ENCODE data around the gene OR5J2.

Gene OR5J2

DNA sequence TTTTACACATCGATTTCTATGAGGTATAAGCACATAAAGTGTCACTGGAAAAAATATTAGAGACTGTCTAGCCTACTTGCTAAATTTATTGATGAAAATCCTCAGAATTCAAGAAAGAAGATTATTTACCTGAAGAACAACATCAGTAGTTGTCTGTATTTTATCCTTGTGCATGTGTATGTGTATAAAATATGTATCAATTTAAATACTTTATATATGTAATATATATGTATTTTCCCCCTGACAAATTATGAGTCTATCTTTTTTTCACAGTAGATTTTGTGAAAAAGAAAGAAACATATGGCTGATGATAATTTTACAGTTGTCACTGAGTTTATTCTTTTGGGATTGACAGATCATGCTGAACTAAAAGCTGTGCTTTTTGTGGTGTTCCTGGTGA lies at the start of gene OR5J2:
Gene OR5J2, plus strand, starts transcription at position 301 of the 400 bp plus-strand sequence. Its CDS starts 0 bp downstream, at position 301.
- TF ChIP-seq GATA2 (IDR thresholded peaks at IDR 0.05; ENCODE audit: low read depth, low read length) (no peak), GATA3 (IDR thresholded peaks at IDR 0.05; ENCODE audit: low read depth, low read length) (no peak)

- TF ChIP-seq GATA2 (IDR thresholded peaks at IDR 0.05; ENCODE audit: low read depth, low read length) = no peak
- TF ChIP-seq GATA3 (IDR thresholded peaks at IDR 0.05; ENCODE audit: low read depth, low read length) = no peak
Observed at GRCh38 chr11:56140151-56140661, 36.2 kb upstream of the OR5J2 start, which contains the start of gene OR8J3. Gene OR8J3 (minus strand): TSS chr11:56140201. CDS start chr11:56137718, 2,483 bp downstream.

GRCh38 chr11:56151376-56151775 lies 25.0 kb upstream of the OR5J2 start:
- no peak for TF ChIP-seq GATA3 (IDR thresholded peaks at IDR 0.05; ENCODE audit: low read depth, low read length)
- no peak for TF ChIP-seq GATA2 (IDR thresholded peaks at IDR 0.05; ENCODE audit: low read depth, low read length)

GRCh38 chr11:56152333-56152732 lies 24.1 kb upstream of the OR5J2 start:
- no peak for TF ChIP-seq GATA3 (IDR thresholded peaks at IDR 0.05; ENCODE audit: low read depth, low read length)
- no peak for TF ChIP-seq GATA2 (IDR thresholded peaks at IDR 0.05; ENCODE audit: low read depth, low read length)

DNA sequence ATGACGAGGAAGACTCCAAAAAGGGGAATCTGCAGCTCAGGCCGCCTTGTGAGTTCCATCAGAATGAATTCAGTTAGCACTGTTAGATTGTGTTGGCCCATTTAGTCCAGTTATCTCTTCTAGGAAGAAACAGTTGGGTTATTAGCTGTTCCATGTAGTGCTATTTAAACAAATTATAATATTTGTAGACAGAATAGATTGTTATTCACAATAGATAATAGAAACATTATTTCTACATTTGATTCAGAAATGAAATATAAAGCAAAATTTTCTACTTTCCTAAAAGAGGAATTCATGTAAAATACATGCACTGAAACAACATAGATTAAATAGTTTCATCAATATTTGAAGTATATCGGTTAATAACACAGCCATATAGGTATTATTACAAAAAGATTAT lies 16.2 kb upstream of the OR5J2 start, which contains the start of gene OR8K5:
Gene OR8K5, minus strand, starts transcription at position 101 of the 400 bp plus-strand sequence. Its CDS starts 0 bp downstream, at position 101.
- TF ChIP-seq GATA3 (IDR thresholded peaks at IDR 0.05; ENCODE audit: low read depth, low read length) = no peak
- no peak for TF ChIP-seq GATA2 (IDR thresholded peaks at IDR 0.05; ENCODE audit: low read depth, low read length)

- TF ChIP-seq GATA3 (IDR thresholded peaks at IDR 0.05; ENCODE audit: low read depth, low read length) (no peak), GATA2 (IDR thresholded peaks at IDR 0.05; ENCODE audit: low read depth, low read length) (no peak)
Observed at GRCh38 chr11:56163804-56164203, 12.6 kb upstream of the OR5J2 start.

DNA sequence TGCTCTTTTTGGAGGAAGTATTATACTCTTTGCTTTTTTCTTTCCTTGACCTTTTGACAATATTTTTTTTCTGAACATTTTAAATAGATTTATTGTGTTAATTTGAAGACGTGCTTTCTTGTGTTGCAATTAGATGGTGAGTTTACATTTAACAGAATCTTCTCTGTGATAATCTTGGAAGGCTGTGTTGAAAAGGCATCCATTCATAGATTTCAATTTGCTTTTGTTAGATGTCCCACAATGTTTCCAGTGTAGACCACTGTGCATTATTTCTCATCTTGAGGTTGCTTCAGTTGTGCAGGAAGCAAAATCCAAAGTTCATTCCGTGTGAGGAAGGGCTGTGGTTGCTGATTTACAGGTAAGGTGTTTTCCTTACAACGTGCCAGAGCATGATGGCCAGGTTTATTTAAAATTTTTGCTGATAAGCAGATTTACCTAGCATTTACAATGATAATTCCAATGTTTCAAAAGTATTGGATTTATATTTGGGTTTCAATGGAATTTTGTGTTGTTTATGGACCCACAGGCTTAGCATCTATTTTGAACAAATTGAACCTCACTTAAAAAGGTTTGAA lies 4.1 kb upstream of the OR5J2 start:
- TF ChIP-seq GATA2 (IDR thresholded peaks at IDR 0.05; ENCODE audit: low read depth, low read length) (no peak), GATA3 (IDR thresholded peaks at IDR 0.05; ENCODE audit: low read depth, low read length) (no peak)

DNA sequence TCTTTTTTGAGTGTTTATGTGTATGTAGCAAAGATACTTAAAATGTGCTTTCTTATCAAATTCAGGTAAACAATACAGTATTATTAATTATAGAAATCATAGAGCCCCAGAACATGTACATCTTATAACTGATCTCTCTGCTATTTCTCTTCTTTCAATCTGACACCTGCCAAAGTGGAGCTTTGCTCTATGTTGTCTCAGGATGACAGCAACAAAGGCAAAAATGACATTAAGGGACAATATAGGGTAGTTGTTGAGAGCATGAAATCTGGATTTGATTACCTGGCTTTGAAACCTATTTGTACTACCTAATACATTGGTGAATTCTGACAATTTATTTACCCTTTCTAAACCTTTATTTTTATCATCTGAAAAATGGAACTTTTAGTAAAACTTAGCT lies 7.0 kb downstream of the OR5J2 start:
- no peak for TF ChIP-seq GATA3 (IDR thresholded peaks at IDR 0.05; ENCODE audit: low read depth, low read length)
- TF ChIP-seq GATA2 (IDR thresholded peaks at IDR 0.05; ENCODE audit: low read depth, low read length) = no peak

DNA sequence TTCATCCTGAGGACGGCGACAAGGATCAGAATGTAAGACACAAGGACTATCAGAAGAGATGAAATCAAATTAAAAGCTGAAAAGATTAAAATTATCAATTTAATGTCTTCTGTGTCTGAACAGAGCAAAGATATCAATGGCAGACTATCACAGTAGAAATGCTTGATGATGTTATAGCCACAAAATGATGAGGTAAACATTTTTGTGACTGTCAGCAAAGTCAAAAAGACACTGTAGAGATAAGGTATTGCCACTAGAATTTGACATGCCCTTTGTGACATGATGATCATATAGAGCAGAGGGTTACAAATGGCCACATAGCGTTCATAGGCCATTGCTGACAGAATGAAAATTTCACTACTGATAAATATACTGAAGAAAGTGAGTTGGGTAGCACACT lies 12.2 kb downstream of the OR5J2 start:
- TF ChIP-seq GATA3 (IDR thresholded peaks at IDR 0.05; ENCODE audit: low read depth, low read length) (no peak), GATA2 (IDR thresholded peaks at IDR 0.05; ENCODE audit: low read depth, low read length) (no peak)

GRCh38 chr11:56196705-56197104 lies 20.3 kb downstream of the OR5J2 start:
- TF ChIP-seq GATA3 (IDR thresholded peaks at IDR 0.05; ENCODE audit: low read depth, low read length) (no peak), GATA2 (IDR thresholded peaks at IDR 0.05; ENCODE audit: low read depth, low read length) (no peak)

- TF ChIP-seq GATA2 (IDR thresholded peaks at IDR 0.05; ENCODE audit: low read depth, low read length) = no peak
- no peak for TF ChIP-seq GATA3 (IDR thresholded peaks at IDR 0.05; ENCODE audit: low read depth, low read length)
Observed at GRCh38 chr11:56197367-56197766, 20.9 kb downstream of the OR5J2 start.

DNA sequence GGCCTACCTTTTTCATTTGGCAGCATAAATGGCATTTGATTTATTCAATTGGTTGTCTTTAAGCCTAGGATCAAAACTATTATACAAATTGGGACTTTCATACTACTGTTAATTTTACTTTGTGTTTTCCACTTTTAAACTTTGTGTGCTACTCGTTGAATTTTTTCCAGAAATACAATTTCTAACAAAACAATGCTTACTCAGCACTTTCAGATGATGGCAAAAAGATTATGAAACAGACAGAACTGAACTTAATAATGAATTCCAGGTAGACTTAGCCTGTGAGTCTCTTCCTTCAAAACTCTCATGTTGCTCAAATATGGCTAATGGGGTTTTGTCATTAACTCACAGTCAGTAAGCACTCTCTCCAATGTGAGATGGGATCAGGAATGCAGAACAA lies 31.4 kb downstream of the OR5J2 start:
- TF ChIP-seq GATA2 (IDR thresholded peaks at IDR 0.05; ENCODE audit: low read depth, low read length) (no peak), GATA3 (IDR thresholded peaks at IDR 0.05; ENCODE audit: low read depth, low read length) (no peak)

GRCh38 chr11:56214537-56214936 lies 38.1 kb downstream of the OR5J2 start:
- TF ChIP-seq GATA2 (IDR thresholded peaks at IDR 0.05; ENCODE audit: low read depth, low read length) (no peak), GATA3 (IDR thresholded peaks at IDR 0.05; ENCODE audit: low read depth, low read length) (no peak)
